A549 (cell line): ENCODE data around the gene SELPLG.

ENCODE experiments used
- CHD4 ChIP-seq: fragments of 200-600 bp; sonication (generic); IDR thresholded peaks from 2 replicates; pipeline ENCODE4 v1.6.1; 2016; ENCODE audit warnings: antibody characterized with exemption, mild to moderate bottlenecking, borderline replicate concordance
- EP300 ChIP-seq, 2 experiments: fragments of >200 bp; sonication (Bioruptor Twin); formaldehyde crosslinking; IDR thresholded peaks; 2 replicates in 1 of 2; 3 replicates in 1 of 2; pipeline ENCODE4 v1.6.1; 2016 to 2017
- TF ChIP-seq, protein P1 (sequence below): fragments of >200 bp; sonication (Bioruptor Twin); formaldehyde crosslinking; IDR thresholded peaks from 3 replicates; pipeline ENCODE4 v1.5.1; 2016

DNA sequence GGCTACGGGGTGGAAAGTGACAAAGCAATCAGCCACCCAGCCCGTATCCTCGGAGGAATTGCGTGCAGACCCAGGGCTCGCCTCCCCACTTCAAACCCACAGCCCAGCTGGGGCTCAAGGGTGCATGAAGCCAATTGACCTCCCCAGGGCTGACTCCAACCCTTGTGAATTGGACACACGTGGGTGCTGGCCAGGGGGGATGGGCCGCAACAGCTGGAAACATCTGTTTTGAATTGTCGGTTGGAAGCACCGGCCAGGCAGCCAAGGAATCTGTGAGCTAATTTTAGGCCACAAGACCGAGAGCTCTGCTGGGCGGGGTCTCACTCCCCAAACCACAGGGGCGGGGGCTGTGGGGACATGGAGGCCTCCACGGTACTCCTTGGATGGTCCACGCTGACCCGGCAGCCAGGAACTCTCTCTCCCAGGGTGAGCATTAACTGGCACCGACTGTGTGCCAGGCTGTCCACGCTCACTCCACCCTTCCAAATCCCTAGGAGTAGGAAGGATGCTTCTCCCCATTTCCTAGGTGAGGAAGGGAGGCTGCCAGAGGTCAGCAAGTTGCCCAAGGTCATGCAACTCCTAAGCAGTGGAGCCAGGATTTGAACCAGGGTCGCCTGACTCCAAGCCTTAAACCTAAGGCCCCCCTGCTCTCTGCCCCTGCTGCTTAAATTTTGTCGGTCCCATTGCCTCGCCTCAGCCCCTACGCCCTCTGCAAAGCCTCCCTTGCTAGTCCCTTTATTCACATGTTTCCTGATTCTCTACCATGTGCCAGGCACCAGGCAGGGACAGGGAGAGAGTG lies 24.0 kb downstream of the SELPLG start:
- TF ChIP-seq, protein P1, sequence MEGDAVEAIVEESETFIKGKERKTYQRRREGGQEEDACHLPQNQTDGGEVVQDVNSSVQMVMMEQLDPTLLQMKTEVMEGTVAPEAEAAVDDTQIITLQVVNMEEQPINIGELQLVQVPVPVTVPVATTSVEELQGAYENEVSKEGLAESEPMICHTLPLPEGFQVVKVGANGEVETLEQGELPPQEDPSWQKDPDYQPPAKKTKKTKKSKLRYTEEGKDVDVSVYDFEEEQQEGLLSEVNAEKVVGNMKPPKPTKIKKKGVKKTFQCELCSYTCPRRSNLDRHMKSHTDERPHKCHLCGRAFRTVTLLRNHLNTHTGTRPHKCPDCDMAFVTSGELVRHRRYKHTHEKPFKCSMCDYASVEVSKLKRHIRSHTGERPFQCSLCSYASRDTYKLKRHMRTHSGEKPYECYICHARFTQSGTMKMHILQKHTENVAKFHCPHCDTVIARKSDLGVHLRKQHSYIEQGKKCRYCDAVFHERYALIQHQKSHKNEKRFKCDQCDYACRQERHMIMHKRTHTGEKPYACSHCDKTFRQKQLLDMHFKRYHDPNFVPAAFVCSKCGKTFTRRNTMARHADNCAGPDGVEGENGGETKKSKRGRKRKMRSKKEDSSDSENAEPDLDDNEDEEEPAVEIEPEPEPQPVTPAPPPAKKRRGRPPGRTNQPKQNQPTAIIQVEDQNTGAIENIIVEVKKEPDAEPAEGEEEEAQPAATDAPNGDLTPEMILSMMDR, result no peak
- TF ChIP-seq EP300 (IDR thresholded peaks at IDR 0.05), result no peak
- TF ChIP-seq CHD4, result no peak
